ENCODE measurements around the gene ADAMTS17. TPM values are rescaled to one million over a fixed set of nuclear protein-coding genes. Genes with fewer than 3 reads are reported as not detected.

The ADAMTS17 gene
- total and polyA plus RNA-seq, 9 donors: 3.1 to 8.2 (median 5.2) TPM

GRCh38 chr15:100252779-100253417 is 88.9 kb downstream of the ADAMTS17 start:
- no peak overlapping the region for H3K27ac ChIP-seq (ENCODE audit: low read length)
- no peaks in the 10 kb centered on the region for H3K36me3 ChIP-seq (ENCODE audit: control insufficient read depth, insufficient read depth, low read length)
- no peak for DNase-seq
- peaks cover 24% of the 10 kb centered on the region for H3K4me1 ChIP-seq (ENCODE audit: control insufficient read depth, insufficient read depth, low read length)
- 75% methylated on average over 5 of the region's 9 CpGs for WGBS (ENCODE audit: insufficient coverage)
- H3K4me3 ChIP-seq (ENCODE audit: low read length): no peak overlapping the region
- no peaks in the 10 kb centered on the region for H3K9me3 ChIP-seq (replicated peaks; ENCODE audit: control insufficient read depth, low read depth, low read length)
- H3K27me3 ChIP-seq (ENCODE audit: control insufficient read depth, insufficient read depth, low read length): no peaks in the 10 kb centered on the region

GRCh38 chr15:100252359-100252758 is 89.4 kb downstream of the ADAMTS17 start:
- H3K4me3 ChIP-seq (ENCODE audit: low read length): no peak overlapping the region
- H3K27me3 ChIP-seq (ENCODE audit: control insufficient read depth, insufficient read depth, low read length): no peaks in the 10 kb centered on the region
- 82% methylated on average over 8 of the region's 9 CpGs for WGBS (ENCODE audit: insufficient coverage)
- DNase-seq: no peak
- H3K4me1 ChIP-seq (ENCODE audit: control insufficient read depth, insufficient read depth, low read length): peaks cover 23% of the 10 kb centered on the region
- H3K9me3 ChIP-seq (replicated peaks; ENCODE audit: control insufficient read depth, low read depth, low read length): no peaks in the 10 kb centered on the region
- H3K27ac ChIP-seq (ENCODE audit: low read length): no peak overlapping the region
- no peaks in the 10 kb centered on the region for H3K36me3 ChIP-seq (ENCODE audit: control insufficient read depth, insufficient read depth, low read length)

- peak; percentile 92 for DNase-seq
- Histone ChIP-seq H3K27me3 (ENCODE audit: control insufficient read depth, insufficient read depth, low read length) (no peaks in the 10 kb centered on the region), H3K36me3 (ENCODE audit: control insufficient read depth, insufficient read depth, low read length) (no peaks in the 10 kb centered on the region), H3K27ac (ENCODE audit: low read length) (no peak overlapping the region), H3K9me3 (replicated peaks; ENCODE audit: control insufficient read depth, low read depth, low read length) (no peaks in the 10 kb centered on the region), H3K4me3 (ENCODE audit: low read length) (no peak overlapping the region), H3K4me1 (ENCODE audit: control insufficient read depth, insufficient read depth, low read length) (peaks cover 22% of the 10 kb centered on the region)
- 25% methylated on average over 2 of the region's 10 CpGs for WGBS (ENCODE audit: insufficient coverage)
Measured at GRCh38 chr15:100250176-100250800, 91.5 kb downstream of the ADAMTS17 start.

- Histone ChIP-seq H3K36me3 (ENCODE audit: control insufficient read depth, insufficient read depth, low read length) (no peaks in the 10 kb centered on the region), H3K27ac (ENCODE audit: low read length) (no peak overlapping the region), H3K4me3 (ENCODE audit: low read length) (no peak overlapping the region), H3K9me3 (replicated peaks; ENCODE audit: control insufficient read depth, low read depth, low read length) (no peaks in the 10 kb centered on the region), H3K4me1 (ENCODE audit: control insufficient read depth, insufficient read depth, low read length) (peaks cover 25% of the 10 kb centered on the region), H3K27me3 (ENCODE audit: control insufficient read depth, insufficient read depth, low read length) (no peaks in the 10 kb centered on the region)
- WGBS (ENCODE audit: insufficient coverage): 82% methylated on average over 3 of the region's 9 CpGs
- DNase-seq: no peak
Measured at GRCh38 chr15:100249096-100249815, 92.5 kb downstream of the ADAMTS17 start.

GRCh38 chr15:100248236-100248635 is 93.5 kb downstream of the ADAMTS17 start:
- H3K36me3 ChIP-seq (ENCODE audit: control insufficient read depth, insufficient read depth, low read length): no peaks in the 10 kb centered on the region
- no peak overlapping the region for H3K4me3 ChIP-seq (ENCODE audit: low read length)
- no peaks in the 10 kb centered on the region for H3K27me3 ChIP-seq (ENCODE audit: control insufficient read depth, insufficient read depth, low read length)
- no peak for DNase-seq
- WGBS (ENCODE audit: insufficient coverage): 90% methylated on average over 2 of the region's 5 CpGs
- H3K4me1 ChIP-seq (ENCODE audit: control insufficient read depth, insufficient read depth, low read length): peaks cover 21% of the 10 kb centered on the region
- H3K27ac ChIP-seq (ENCODE audit: low read length): no peak overlapping the region
- H3K9me3 ChIP-seq (replicated peaks; ENCODE audit: control insufficient read depth, low read depth, low read length): no peaks in the 10 kb centered on the region

- 75% methylated on average over 6 of the region's 21 CpGs for WGBS (ENCODE audit: insufficient coverage)
- H3K27ac ChIP-seq (ENCODE audit: low read length): no peak overlapping the region
- no peak for DNase-seq
- H3K9me3 ChIP-seq (replicated peaks; ENCODE audit: control insufficient read depth, low read depth, low read length): no peaks in the 10 kb centered on the region
- H3K36me3 ChIP-seq (ENCODE audit: control insufficient read depth, insufficient read depth, low read length): no peaks in the 10 kb centered on the region
- no peak overlapping the region for H3K4me3 ChIP-seq (ENCODE audit: low read length)
- peaks cover 21% of the 10 kb centered on the region for H3K4me1 ChIP-seq (ENCODE audit: control insufficient read depth, insufficient read depth, low read length)
- H3K27me3 ChIP-seq (ENCODE audit: control insufficient read depth, insufficient read depth, low read length): no peaks in the 10 kb centered on the region
Measured at GRCh38 chr15:100247228-100248225, 94.2 kb downstream of the ADAMTS17 start.

GRCh38 chr15:100245855-100246254 is 95.9 kb downstream of the ADAMTS17 start:
- Histone ChIP-seq H3K9me3 (replicated peaks; ENCODE audit: control insufficient read depth, low read depth, low read length) (no peaks in the 10 kb centered on the region), H3K4me3 (ENCODE audit: low read length) (no peak overlapping the region), H3K4me1 (ENCODE audit: control insufficient read depth, insufficient read depth, low read length) (peaks cover 25% of the 10 kb centered on the region), H3K27ac (ENCODE audit: low read length) (no peak overlapping the region), H3K36me3 (ENCODE audit: control insufficient read depth, insufficient read depth, low read length) (no peaks in the 10 kb centered on the region), H3K27me3 (ENCODE audit: control insufficient read depth, insufficient read depth, low read length) (no peaks in the 10 kb centered on the region)
- 51% methylated on average over 6 of the region's 11 CpGs for WGBS (ENCODE audit: insufficient coverage)
- no peak for DNase-seq

- Histone ChIP-seq H3K36me3 (ENCODE audit: control insufficient read depth, insufficient read depth, low read length) (no peaks in the 10 kb centered on the region), H3K4me3 (ENCODE audit: low read length) (no peak overlapping the region), H3K27me3 (ENCODE audit: control insufficient read depth, insufficient read depth, low read length) (no peaks in the 10 kb centered on the region), H3K4me1 (ENCODE audit: control insufficient read depth, insufficient read depth, low read length) (peaks cover 23% of the 10 kb centered on the region), H3K27ac (ENCODE audit: low read length) (no peak overlapping the region), H3K9me3 (replicated peaks; ENCODE audit: control insufficient read depth, low read depth, low read length) (no peaks in the 10 kb centered on the region)
- DNase-seq: peak; percentile 28
- WGBS (ENCODE audit: insufficient coverage): 72% methylated on average over 2 of the region's 2 CpGs
Measured at GRCh38 chr15:100245487-100245820, 96.3 kb downstream of the ADAMTS17 start.

GRCh38 chr15:100244796-100245486 is 96.8 kb downstream of the ADAMTS17 start:
- H3K9me3 ChIP-seq (replicated peaks; ENCODE audit: control insufficient read depth, low read depth, low read length): no peaks in the 10 kb centered on the region

More at GRCh38 chr15:100244796-100245486, 96.8 kb downstream of the ADAMTS17 start:
- 91% methylated on average over 5 of the region's 10 CpGs for WGBS (ENCODE audit: insufficient coverage)
- Histone ChIP-seq H3K27ac (ENCODE audit: low read length) (no peak overlapping the region), H3K27me3 (ENCODE audit: control insufficient read depth, insufficient read depth, low read length) (no peaks in the 10 kb centered on the region), H3K4me3 (ENCODE audit: low read length) (no peak overlapping the region), H3K4me1 (ENCODE audit: control insufficient read depth, insufficient read depth, low read length) (peaks cover 19% of the 10 kb centered on the region), H3K36me3 (ENCODE audit: control insufficient read depth, insufficient read depth, low read length) (no peaks in the 10 kb centered on the region)
- no peak for DNase-seq
